ENCODE data around the gene RTF2. TPM values are rescaled to one million over a fixed set of nuclear protein-coding genes. Genes with fewer than 3 reads are reported as not detected.

RTF2 gene
- total and polyA plus RNA-seq, 7 donors, result 47.6 to 84.6 (median 62.4) TPM

DNA sequence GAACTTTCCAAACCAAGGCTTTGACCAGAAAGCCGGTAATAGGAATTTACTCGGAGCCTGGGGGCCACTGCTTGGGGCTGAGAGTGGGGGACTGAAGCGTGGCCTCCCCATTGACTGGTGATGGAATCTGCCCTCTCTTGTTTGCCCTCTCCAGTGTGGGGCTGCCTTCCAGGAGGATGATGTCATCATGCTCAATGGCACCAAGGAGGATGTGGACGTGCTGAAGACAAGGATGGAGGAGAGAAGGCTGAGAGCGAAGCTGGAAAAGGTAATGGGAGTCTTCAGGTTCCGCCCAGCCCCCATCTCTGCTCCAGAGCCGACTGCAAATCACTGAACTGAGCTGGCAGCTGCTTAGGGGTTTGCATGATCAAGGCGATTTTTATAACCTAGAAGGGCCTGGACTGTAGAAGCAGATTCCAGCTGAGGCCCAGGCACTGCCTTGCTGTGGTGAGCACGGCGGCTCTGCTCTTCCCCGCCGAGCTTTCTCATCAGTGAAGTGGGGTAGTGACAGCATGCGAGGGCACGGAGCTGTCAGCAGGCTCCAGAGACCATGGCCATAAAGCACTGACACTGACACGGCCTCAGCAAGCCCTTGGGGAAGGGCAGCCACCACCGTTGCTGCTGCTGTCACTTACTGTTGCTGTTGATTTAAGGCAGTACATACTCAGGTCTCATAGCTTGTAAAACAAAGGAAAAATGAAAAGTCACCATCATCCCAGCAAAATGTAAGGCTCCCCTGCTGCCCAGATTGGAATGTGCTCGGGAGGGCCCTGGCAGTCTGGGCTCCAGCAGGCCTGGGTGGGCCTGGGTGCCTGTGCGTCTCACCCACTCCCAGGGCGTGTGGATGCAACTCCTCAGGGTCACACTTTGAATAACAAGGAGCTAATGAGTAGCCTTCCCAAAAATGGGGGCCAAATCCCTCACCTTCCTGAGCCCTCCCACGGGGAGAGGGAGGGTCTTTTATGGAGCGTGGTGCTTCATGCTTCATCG is 45.0 kb downstream of the RTF2 start:
- no peak overlapping the region for H3K4me3 ChIP-seq
- H3K36me3 ChIP-seq, result peaks cover 4 to 30% (median 15%) of the 10 kb centered on the region in 4 donors
- 92 to 94% methylated on average over 22 of the region's 22 CpGs for WGBS, 2 donors
- H3K27me3 ChIP-seq, result no peaks in the 10 kb centered on the region
- intact Hi-C loops (cut with DNase I), result no loop called here
- peaks cover 0 to 42% (median 25%) of the 10 kb centered on the region in 4 donors for H3K4me1 ChIP-seq
- H3K9me3 ChIP-seq, result no peaks in the 10 kb centered on the region
- H3K27ac ChIP-seq, result peak overlapping the region in 2 of 4 donors; percentile 22 to 35
- no peak for DNase-seq
- TF ChIP-seq POLR2AphosphoS5 (IDR thresholded peaks at IDR 0.05) (no peak), EP300 (IDR thresholded peaks at IDR 0.05) (no peak), POLR2A (IDR thresholded peaks at IDR 0.05) (no peak)
- TF ChIP-seq, protein P1, sequence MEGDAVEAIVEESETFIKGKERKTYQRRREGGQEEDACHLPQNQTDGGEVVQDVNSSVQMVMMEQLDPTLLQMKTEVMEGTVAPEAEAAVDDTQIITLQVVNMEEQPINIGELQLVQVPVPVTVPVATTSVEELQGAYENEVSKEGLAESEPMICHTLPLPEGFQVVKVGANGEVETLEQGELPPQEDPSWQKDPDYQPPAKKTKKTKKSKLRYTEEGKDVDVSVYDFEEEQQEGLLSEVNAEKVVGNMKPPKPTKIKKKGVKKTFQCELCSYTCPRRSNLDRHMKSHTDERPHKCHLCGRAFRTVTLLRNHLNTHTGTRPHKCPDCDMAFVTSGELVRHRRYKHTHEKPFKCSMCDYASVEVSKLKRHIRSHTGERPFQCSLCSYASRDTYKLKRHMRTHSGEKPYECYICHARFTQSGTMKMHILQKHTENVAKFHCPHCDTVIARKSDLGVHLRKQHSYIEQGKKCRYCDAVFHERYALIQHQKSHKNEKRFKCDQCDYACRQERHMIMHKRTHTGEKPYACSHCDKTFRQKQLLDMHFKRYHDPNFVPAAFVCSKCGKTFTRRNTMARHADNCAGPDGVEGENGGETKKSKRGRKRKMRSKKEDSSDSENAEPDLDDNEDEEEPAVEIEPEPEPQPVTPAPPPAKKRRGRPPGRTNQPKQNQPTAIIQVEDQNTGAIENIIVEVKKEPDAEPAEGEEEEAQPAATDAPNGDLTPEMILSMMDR (IDR thresholded peaks at IDR 0.05), result no peak

DNA sequence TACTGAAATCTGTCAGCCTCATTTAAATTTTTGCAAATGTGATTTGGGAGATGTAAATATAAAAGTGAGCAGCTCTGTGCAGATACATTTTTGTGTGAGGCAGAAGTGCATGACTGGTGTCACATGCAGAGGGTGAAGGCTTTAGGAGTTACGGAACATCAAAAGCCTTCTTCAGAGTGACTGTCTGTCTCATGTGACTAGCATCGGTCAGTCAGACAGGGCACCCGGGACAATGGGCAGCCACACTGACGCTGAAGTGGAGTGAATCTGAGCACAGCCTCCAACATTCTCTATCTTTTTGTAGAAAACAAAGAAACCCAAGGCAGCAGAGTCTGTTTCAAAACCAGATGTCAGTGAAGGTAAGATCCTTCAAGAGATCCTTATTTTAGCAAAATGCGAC is 48.2 kb downstream of the RTF2 start:
- H3K27ac ChIP-seq, result peak overlapping the region in 3 of 4 donors; percentile 54 to 61 (median 56)
- peaks cover 0 to 13% (median 7%) of the 10 kb centered on the region in 4 donors for H3K9me3 ChIP-seq
- WGBS, 2 donors, result 85 to 95% methylated on average over 5 of the region's 5 CpGs
- DNase-seq, result no peak
- H3K27me3 ChIP-seq, result no peaks in the 10 kb centered on the region
- H3K36me3 ChIP-seq, result peaks cover 10 to 62% (median 35%) of the 10 kb centered on the region in 4 donors
- H3K4me3 ChIP-seq, result no peak overlapping the region
- TF ChIP-seq POLR2AphosphoS5 (IDR thresholded peaks at IDR 0.05) (no peak), EP300 (IDR thresholded peaks at IDR 0.05) (no peak), POLR2A (IDR thresholded peaks at IDR 0.05) (no peak)
- TF ChIP-seq, protein P1 (IDR thresholded peaks at IDR 0.05), result no peak
- intact Hi-C loops (cut with DNase I), result no loop called here
- peaks cover 0 to 42% (median 25%) of the 10 kb centered on the region in 4 donors for H3K4me1 ChIP-seq

DNA sequence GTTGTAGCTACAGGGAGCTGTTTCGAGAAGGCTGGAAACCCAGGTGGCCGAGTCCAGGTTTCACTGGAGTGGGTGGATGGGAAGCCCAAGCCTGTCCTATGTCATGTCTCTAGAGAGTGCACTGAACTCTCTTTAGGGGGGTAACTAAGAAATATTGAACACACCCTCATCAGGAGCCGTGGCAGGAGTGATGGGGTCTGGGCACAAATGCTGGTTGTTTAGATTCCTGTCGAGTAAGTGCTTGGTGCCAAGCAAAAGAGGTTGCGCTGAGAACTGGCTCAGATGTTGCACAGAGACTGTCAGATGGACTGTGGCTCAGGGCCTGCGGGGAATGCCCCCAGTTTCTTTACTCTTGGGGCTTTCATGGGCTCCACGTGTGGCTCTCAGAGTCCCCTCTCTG is 48.8 kb downstream of the RTF2 start:
- WGBS, 2 donors, result 90 to 94% methylated on average over 7 of the region's 7 CpGs
- H3K4me1 ChIP-seq, result peaks cover 0 to 42% (median 25%) of the 10 kb centered on the region in 4 donors

DNA sequence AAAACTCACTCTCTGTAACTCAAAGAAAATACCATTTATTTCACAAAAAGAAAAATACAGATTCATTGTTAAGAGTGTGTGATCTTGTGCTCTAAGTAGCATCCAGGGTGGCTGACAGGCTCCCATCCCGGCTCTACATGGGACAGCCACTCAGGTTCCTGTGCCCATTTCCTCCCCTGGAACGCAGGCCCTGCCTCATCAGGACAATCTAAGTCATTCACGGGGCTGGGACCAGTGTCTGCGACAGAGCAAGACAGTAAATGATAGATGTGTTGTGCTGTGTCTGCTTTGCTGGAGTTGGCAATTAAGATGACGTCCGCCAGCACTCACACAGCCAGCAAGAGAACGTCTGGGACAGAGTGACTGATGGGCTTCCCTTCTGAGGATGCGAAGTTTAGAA is 49.2 kb downstream of the RTF2 start:
- TF ChIP-seq EP300 (IDR thresholded peaks at IDR 0.05) (no peak), POLR2A (IDR thresholded peaks at IDR 0.05) (no peak), POLR2AphosphoS5 (IDR thresholded peaks at IDR 0.05) (no peak)
- no peak for DNase-seq
- H3K9me3 ChIP-seq, result peaks cover 0 to 13% (median 7%) of the 10 kb centered on the region in 4 donors
- peak overlapping the region in 1 of 4 donors; percentile 27 for H3K27ac ChIP-seq
- intact Hi-C loops (cut with DNase I), result no loop called here
- no peaks in the 10 kb centered on the region for H3K27me3 ChIP-seq
- peaks cover 10 to 62% (median 35%) of the 10 kb centered on the region in 4 donors for H3K36me3 ChIP-seq
- WGBS, 2 donors, result 93 to 97% methylated on average over 8 of the region's 8 CpGs
- H3K4me3 ChIP-seq, result no peak overlapping the region
- peaks cover 0 to 42% (median 25%) of the 10 kb centered on the region in 4 donors for H3K4me1 ChIP-seq

More for the DNA sequence above, 48.8 kb downstream of the RTF2 start:
- Histone ChIP-seq H3K27ac (peak overlapping the region in 2 of 4 donors; percentile 54 to 56), H3K27me3 (no peaks in the 10 kb centered on the region), H3K4me3 (no peak overlapping the region), H3K9me3 (peaks cover 0 to 13% (median 7%) of the 10 kb centered on the region in 4 donors), H3K36me3 (peaks cover 10 to 63% (median 35%) of the 10 kb centered on the region in 4 donors)
- intact Hi-C loops (cut with DNase I), result no loop called here
- DNase-seq, result no peak
- TF ChIP-seq POLR2A (IDR thresholded peaks at IDR 0.05) (no peak), POLR2AphosphoS5 (IDR thresholded peaks at IDR 0.05) (no peak), EP300 (IDR thresholded peaks at IDR 0.05) (no peak)
- TF ChIP-seq, protein P1 (IDR thresholded peaks at IDR 0.05), result no peak

DNA sequence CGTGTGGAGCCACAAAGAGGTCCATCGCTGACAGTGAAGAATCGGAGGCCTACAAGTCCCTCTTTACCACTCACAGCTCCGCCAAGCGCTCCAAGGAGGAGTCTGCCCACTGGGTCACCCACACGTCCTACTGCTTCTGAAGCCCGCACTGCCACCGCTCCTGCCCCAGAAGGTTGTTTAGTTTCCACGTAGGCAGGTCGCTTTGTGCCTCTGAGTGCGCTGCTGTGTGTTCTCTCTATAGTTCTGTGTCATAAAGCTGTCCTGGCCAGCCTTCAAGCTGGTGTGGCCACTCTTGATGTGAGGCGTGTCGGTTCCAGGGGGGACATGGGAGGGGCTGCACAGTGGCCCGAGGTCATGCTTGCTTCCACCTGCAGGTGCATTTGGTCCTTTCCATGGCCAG is 49.7 kb downstream of the RTF2 start:
- intact Hi-C loops (cut with DNase I), result no loop called here
- TF ChIP-seq POLR2A (IDR thresholded peaks at IDR 0.05) (no peak), EP300 (IDR thresholded peaks at IDR 0.05) (no peak), POLR2AphosphoS5 (IDR thresholded peaks at IDR 0.05) (no peak)
- TF ChIP-seq, protein P1 (IDR thresholded peaks at IDR 0.05), result no peak
- H3K27ac ChIP-seq, result no peak overlapping the region
- peaks cover 10 to 57% (median 35%) of the 10 kb centered on the region in 4 donors for H3K36me3 ChIP-seq
- H3K27me3 ChIP-seq, result no peaks in the 10 kb centered on the region
- H3K4me3 ChIP-seq, result no peak overlapping the region
- H3K4me1 ChIP-seq, result peaks cover 0 to 37% (median 24%) of the 10 kb centered on the region in 4 donors
- no peak for DNase-seq
- 97% methylated on average over 14 of the region's 14 CpGs for WGBS, 2 donors
- peaks cover 0 to 13% (median 7%) of the 10 kb centered on the region in 4 donors for H3K9me3 ChIP-seq

All from sigmoid colon (tissue), 7 donors.